Endothelial cell of umbilical vein (primary cell): Measurements from ENCODE around the gene TAGLN2. TPM values are rescaled to one million over a fixed set of nuclear protein-coding genes. Genes with fewer than 3 reads are reported as not detected.

Experiments used
- BruUV-seq: library from RNA; stranded (reverse); fragments of 400-500 nt; replicated peaks from 2 replicates; lab custom pipeline; 2021; lab: Mats Ljungman, UMichigan
- CTCF ChIA-PET: fragments of 300-600, 350-600 bp; sonication (Branson Sonifier 250); formaldehyde crosslinking; loops from one replicate; lab custom pipeline; 2021; ENCODE audit warnings: antibody characterized with exemption, inconsistent platforms; lab: Charles Lee
- POLR2A ChIA-PET: fragments of 300-600, 350-600 bp; sonication (Branson Sonifier 250); formaldehyde crosslinking; loops from one replicate; lab custom pipeline; 2021; ENCODE audit warnings: antibody characterized with exemption, inconsistent platforms; lab: Charles Lee
- DNase-seq: peaks from one replicate; pipeline ENCODE4 v3.0.0-alpha.2; 2011; ENCODE audit warnings: low read depth, low spot score
- FAIRE-seq: peaks from 2 replicates; lab custom pipeline; 2011; peaks lifted over from hg19 to GRCh38; lab: Jason Lieb, UNC
- H2AFZ ChIP-seq: 2 replicates; pipeline ENCODE4 v1.6.0; 2012; ENCODE audit warnings: low read depth, low read length, control low read depth, inconsistent platforms
- H3K27ac ChIP-seq: 2 replicates; pipeline ENCODE4 v1.5.1; 2011; ENCODE audit warnings: low read depth, mild to moderate bottlenecking, control low read depth, low read length, moderate library complexity; ENCODE audit not compliant: insufficient read depth
- H3K27me3 ChIP-seq, 2 experiments: 2 replicates each; pipeline versions ENCODE4 v1.6.0 to v1.6.1; 2011; ENCODE audit warnings: low read length in 2 of 2, mixed read lengths in 1 of 2; ENCODE audit not compliant: control insufficient read depth in 2 of 2, insufficient read depth in 2 of 2
- H3K36me3 ChIP-seq, 2 experiments: 2 replicates in 1 of 2; 3 replicates in 1 of 2; pipeline ENCODE4 v1.5.1; 2011; ENCODE audit warnings: low read length in 2 of 2, mild to moderate bottlenecking in 1 of 2, moderate library complexity in 1 of 2; ENCODE audit not compliant: control insufficient read depth in 2 of 2, insufficient read depth in 2 of 2; ENCODE audit errors: extremely low read depth in 1 of 2
- H3K4me1 ChIP-seq: 3 replicates; pipeline ENCODE4 v1.5.1; 2011; ENCODE audit warnings: mild to moderate bottlenecking, low read length; ENCODE audit not compliant: control insufficient read depth, insufficient read depth; ENCODE audit errors: extremely low read depth
- H3K4me2 ChIP-seq: 2 replicates; pipeline ENCODE4 v1.6.1; 2011; ENCODE audit warnings: low read length, control low read depth, mixed read lengths; ENCODE audit not compliant: insufficient read depth
- H3K4me3 ChIP-seq, 3 experiments: fragments of 200-600 bp in 1 of 3; sonication (generic), shearing (Covaris generic) in 1 of 3; replicated peaks in 1 of 3; 2 replicates each; pipeline ENCODE4 v1.5.1; 2011 to 2016; ENCODE audit warnings: control low read depth in 3 of 3, low read length in 3 of 3, mild to moderate bottlenecking in 2 of 3, inconsistent platforms in 1 of 3, low read depth in 1 of 3, moderate library complexity in 1 of 3; ENCODE audit not compliant: insufficient read depth in 1 of 3
- H3K79me2 ChIP-seq: 2 replicates; pipeline ENCODE4 v1.6.0; 2012; ENCODE audit warnings: low read length, inconsistent platforms; ENCODE audit not compliant: control insufficient read depth, insufficient read depth
- H3K9ac ChIP-seq: replicated peaks from 2 replicates; pipeline ENCODE3; 2011; ENCODE audit warnings: low read length, control low read depth; ENCODE audit not compliant: insufficient read depth; ENCODE audit errors: extremely low read depth
- H3K9me1 ChIP-seq: replicated peaks from 3 replicates; pipeline ENCODE4 v1.6.0; 2011; ENCODE audit warnings: mild to moderate bottlenecking, low read length; ENCODE audit not compliant: control insufficient read depth, insufficient read depth; ENCODE audit errors: extremely low read depth
- H3K9me3 ChIP-seq: replicated peaks from 2 replicates; pipeline ENCODE4 v1.5.1; 2012; ENCODE audit warnings: low read length, inconsistent platforms; ENCODE audit not compliant: control insufficient read depth, insufficient read depth
- H4K20me1 ChIP-seq: replicated peaks from 2 replicates; pipeline ENCODE3; 2011; ENCODE audit warnings: mild to moderate bottlenecking, low read length; ENCODE audit not compliant: control insufficient read depth, insufficient read depth; ENCODE audit errors: extremely low read depth
- CTCF ChIP-seq, 2 donors: IDR thresholded peaks; 1 replicate in 1 of 2; 2 replicates in 1 of 2; pipeline ENCODE4 v1.5.1; 2011; ENCODE audit warnings: low read length in 2 of 2, mild to moderate bottlenecking in 2 of 2, moderate library complexity in 2 of 2, control low read depth in 1 of 2, inconsistent platforms in 1 of 2, low read depth in 1 of 2; ENCODE audit not compliant: insufficient read depth in 1 of 2; ENCODE audit errors: extremely low read depth in 1 of 2
- EZH2 ChIP-seq: IDR thresholded peaks from 2 replicates; pipeline ENCODE4 v1.6.1; 2012; ENCODE audit warnings: borderline replicate concordance, low read depth, mild to moderate bottlenecking, moderate library complexity, low read length, inconsistent platforms; ENCODE audit not compliant: severe bottlenecking
- FOS ChIP-seq: IDR thresholded peaks from 2 replicates; pipeline ENCODE4 v1.6.1; 2011; ENCODE audit warnings: mild to moderate bottlenecking, low read length, moderate library complexity, borderline replicate concordance; ENCODE audit not compliant: insufficient read depth
- GATA2 ChIP-seq: IDR thresholded peaks from 2 replicates; pipeline ENCODE4 v1.7.0; 2011; ENCODE audit warnings: low read depth, mild to moderate bottlenecking, moderate library complexity, mixed read lengths, low read length; ENCODE audit not compliant: insufficient read length, insufficient read depth
- JUN ChIP-seq: IDR thresholded peaks from 2 replicates; pipeline ENCODE4 v1.6.1; 2011; ENCODE audit warnings: borderline replicate concordance, low read depth; ENCODE audit not compliant: insufficient read length, insufficient read depth
- MAX ChIP-seq: IDR thresholded peaks from 2 replicates; pipeline ENCODE4 v1.6.1; 2011; ENCODE audit not compliant: insufficient read depth, insufficient read length
- MYC ChIP-seq: IDR thresholded peaks from one replicate; pipeline ENCODE4 v1.6.1; 2011; ENCODE audit warnings: mild to moderate bottlenecking, low read depth, low read length
- POLR2A ChIP-seq: IDR thresholded peaks from 2 replicates; pipeline ENCODE4 v1.6.1; 2012; ENCODE audit warnings: low read depth, mild to moderate bottlenecking, control low read depth, low read length
- POLR2AphosphoS5 ChIP-seq: IDR thresholded peaks from 2 replicates; pipeline ENCODE4 v1.6.1; 2012; ENCODE audit warnings: low read depth, mild to moderate bottlenecking, control low read depth, low read length, moderate library complexity; ENCODE audit not compliant: insufficient read depth
- dilution Hi-C: fragments of 300-500 bp; cut with MboI; formaldehyde crosslinking; loops from one replicate; pipeline ENCODE4 v1.15.0; 2019; ENCODE audit warnings: low sequenced_read_pairs; ENCODE audit not compliant: extremely low pct_ligation_motif_present
- intact Hi-C: fragments of 100-400 bp; cut with micrococcal nuclease; formaldehyde crosslinking; loops from one replicate; pipeline ENCODE4 v1.10.0; 2022
- polyA plus RNA-seq, 4 experiments: library from polyadenylated mRNA; depleted of rRNA in 3 of 4; stranded (reverse) in 3 of 4; unstranded in 1 of 4; fragments of >200 nt; gene quantifications; 2 replicates each; pipeline versions ENCODE4 v1.2.1 to v1.2.3, GENCODE V29; 2011 to 2012; ENCODE audit warnings: missing spikeins in 1 of 4
- total RNA-seq: library from RNA; stranded (reverse); gene quantifications from 2 replicates; pipeline ENCODE4 v1.2.3, GENCODE V29; 2021

Gene TAGLN2
- total and polyA plus RNA-seq, 2 donors (not counting 3 experiments of a cell fraction or from before 2014, with no cell fraction given): 646 to 1,279 TPM

DNA sequence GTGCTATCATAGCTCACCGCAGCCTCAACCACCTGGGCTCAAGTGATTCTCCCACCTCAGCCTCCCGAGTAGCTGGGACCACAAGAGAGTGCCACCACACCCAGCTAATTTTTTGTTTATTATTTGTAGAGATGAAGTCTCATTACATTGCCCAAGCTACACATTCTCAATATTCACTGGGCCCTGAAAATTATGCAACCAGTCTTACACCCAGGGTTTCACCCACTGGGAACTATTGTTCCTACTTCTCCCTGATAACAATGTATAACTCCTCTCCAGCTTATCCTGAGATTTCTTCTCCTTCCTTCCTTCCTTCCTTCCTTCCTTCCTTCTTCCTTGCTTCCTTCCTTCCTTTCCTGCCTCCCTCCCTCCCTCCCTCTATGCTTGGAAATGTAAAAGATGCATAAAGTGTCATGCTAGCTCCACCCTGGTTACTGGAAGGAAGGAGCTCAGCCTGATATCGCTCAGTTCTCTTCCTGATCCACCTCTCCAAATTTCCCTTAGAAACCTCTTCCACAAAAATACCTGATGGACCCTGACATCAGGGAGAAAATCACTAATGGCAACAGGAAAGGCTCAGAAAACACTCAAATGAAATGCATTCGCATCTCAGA, 51.7 kb downstream of the TAGLN2 start:
- POLR2A ChIA-PET: no interaction called here
- Histone ChIP-seq H3K79me2 (no peaks in the 10 kb centered on the region), H3K27me3 (no peaks in the 10 kb centered on the region), H3K4me1 (no peaks in the 10 kb centered on the region), H2AFZ (no peak overlapping the region), H4K20me1 (no peaks in the 10 kb centered on the region), H3K9ac (no peak overlapping the region), H3K36me3 (no peaks in the 10 kb centered on the region), H3K27ac (no peak overlapping the region), H3K4me3 (no peak overlapping the region), H3K9me1 (no peaks in the 10 kb centered on the region), H3K4me2 (no peak overlapping the region), H3K9me3 (no peaks in the 10 kb centered on the region)
- CTCF ChIA-PET: interaction anchor here (0.8 to 1.5 kb wide), 8 partner anchors 15 to 660 kb away, joined by 3 to 5 read pairs (median 3); no protein-coding TSS in a partner anchor
- BruUV-seq: no TSS peak
- DNase-seq: no peak
- TF ChIP-seq JUN (no peak), MAX (no peak), FOS (no peak), GATA2 (no peak)
- dilution Hi-C loops: no loop called here
- FAIRE-seq: no peak
- intact Hi-C loops: no loop called here

GRCh38 chr1:159872891-159873290, 52.4 kb downstream of the TAGLN2 start:
- H3K4me2 ChIP-seq: no peak overlapping the region
- no peaks in the 10 kb centered on the region for H3K36me3 ChIP-seq
- DNase-seq: no peak
- H3K27ac ChIP-seq: no peak overlapping the region
- CTCF ChIA-PET: interaction anchor here (0.8 to 1.1 kb wide), 3 partner anchors 43 to 675 kb away, joined by 3 read pairs; no protein-coding TSS in a partner anchor
- no peaks in the 10 kb centered on the region for H3K27me3 ChIP-seq
- no peak for FAIRE-seq
- no peaks in the 10 kb centered on the region for H3K9me3 ChIP-seq
- H3K4me1 ChIP-seq: no peaks in the 10 kb centered on the region
- intact Hi-C loops (no loop called here), dilution Hi-C loops (no loop called here)
- no peak overlapping the region for H3K9ac ChIP-seq
- no TSS peak for BruUV-seq
- H2AFZ ChIP-seq: no peak overlapping the region
- H3K4me3 ChIP-seq: no peak overlapping the region
- H4K20me1 ChIP-seq: no peaks in the 10 kb centered on the region
- POLR2A ChIA-PET: no interaction called here
- H3K9me1 ChIP-seq: no peaks in the 10 kb centered on the region
- no peaks in the 10 kb centered on the region for H3K79me2 ChIP-seq
- TF ChIP-seq MYC (no peak), GATA2 (no peak), POLR2AphosphoS5 (no peak), CTCF (IDR thresholded peaks at IDR 0.05; ENCODE audit: extremely low read depth in 1 of 2, insufficient read depth in 1 of 2, low read depth in 1 of 2, low read length in 2 of 2) (no peak), EZH2 (no peak), MAX (no peak), FOS (no peak), JUN (no peak), POLR2A (no peak)
